Measurements from ENCODE around the gene CEP89.
"Not testable (repeated sequence)": the region's sequence is repeated elsewhere in the genome, so short reads cannot be mapped to it uniquely, and the experiment has no call there.

The CEP89 gene

DNA sequence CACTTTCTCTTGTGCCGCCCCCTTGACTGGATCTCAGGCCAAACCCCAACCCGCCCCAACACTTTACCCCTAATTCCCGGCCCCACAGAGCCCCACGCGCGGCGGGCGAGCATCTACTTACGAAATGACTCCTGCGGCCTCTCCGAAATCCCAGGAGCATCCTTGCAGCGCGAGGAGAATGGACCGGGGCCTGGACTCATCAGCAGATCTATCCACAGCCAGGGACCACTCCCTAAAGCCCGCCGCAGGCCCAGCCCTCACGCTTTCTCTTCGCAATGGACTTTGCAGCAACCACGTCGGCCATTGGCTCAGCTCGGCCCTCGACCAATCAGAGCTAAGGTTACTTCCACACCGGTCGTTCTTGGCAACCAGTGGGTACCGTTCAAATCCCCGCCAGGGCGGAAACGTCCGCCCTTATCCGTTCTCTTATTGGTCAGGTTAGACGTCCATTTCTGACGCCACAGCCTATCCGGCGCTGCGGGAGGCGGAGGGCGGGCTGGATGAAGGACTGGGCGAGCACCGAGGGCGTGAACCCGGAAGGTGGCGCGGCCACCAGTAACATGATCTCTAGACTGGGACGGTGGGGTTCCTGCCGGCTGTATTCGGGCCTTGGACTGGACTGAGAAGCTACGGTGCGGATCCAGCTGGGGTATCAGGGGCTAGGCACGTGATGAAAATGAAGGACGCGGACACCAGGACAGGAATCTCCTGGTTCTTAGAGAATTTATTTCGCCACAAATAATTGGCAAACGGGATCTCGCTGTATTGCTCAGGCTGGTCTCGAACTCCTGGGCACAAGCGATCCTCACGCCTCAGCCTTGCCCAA lies at the start of gene CEP89, which contains the start of gene FAAP24:
CEP89 (minus strand) TSS at position 244 of the 826 bp plus-strand sequence; CDS start at position 160, 84 bp downstream.
FAAP24 (plus strand) TSS at position 528 of the 826 bp plus-strand sequence. CDS start 955 bp downstream, outside the sequence.
- DNase-seq, result peak; percentile 98
- in situ Hi-C loops (cut with HindIII; ENCODE audit: low pct_ligation_motif_present, low pct_unique_long_range_greater_than_20kb, low sequenced_read_pairs), result no loop called here

DNA sequence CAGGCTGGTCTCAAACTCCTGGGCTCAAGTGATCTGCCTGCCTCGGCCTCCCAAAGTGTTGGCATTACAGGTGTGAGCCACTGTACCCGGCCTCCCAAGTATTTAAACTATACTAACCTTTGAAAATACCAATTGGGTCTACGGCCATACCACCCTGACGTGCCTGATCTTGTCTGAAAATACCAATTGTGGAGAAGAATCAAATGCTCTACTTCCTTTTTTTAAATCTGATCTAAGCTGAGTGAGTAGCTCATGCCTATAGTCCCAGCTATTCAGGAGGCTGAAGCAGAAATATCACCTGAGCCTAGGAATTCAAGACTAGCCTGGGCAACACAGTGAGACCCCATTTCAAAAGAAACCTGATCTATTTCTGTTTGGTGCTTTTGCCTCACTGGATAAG lies 39.1 kb upstream of the CEP89 start:
- DNase-seq; in situ Hi-C loops (cut with HindIII; ENCODE audit: low pct_ligation_motif_present, low pct_unique_long_range_greater_than_20kb, low sequenced_read_pairs): not testable (repeated sequence)

DNA sequence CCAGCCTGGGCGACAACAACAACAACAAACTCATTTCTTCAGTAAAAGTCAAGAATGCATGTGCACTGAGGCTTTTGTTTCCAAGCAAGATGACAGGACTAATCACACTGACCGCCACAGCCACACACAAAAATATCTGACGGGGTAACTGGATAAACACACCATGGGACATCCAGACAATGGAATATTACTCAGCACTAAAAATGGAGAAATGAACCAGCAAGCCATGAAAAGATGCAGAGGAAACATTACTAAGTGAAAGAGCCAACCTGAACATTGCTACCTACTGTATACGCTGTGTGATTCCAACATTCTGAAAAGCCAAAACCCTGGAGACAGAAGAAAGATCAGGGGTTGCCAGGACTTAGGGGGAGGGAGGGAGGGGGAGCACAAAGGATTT lies 37.0 kb upstream of the CEP89 start:
- no peak for DNase-seq
- in situ Hi-C loops (cut with HindIII; ENCODE audit: low pct_ligation_motif_present, low pct_unique_long_range_greater_than_20kb, low sequenced_read_pairs), result no loop called here

DNA sequence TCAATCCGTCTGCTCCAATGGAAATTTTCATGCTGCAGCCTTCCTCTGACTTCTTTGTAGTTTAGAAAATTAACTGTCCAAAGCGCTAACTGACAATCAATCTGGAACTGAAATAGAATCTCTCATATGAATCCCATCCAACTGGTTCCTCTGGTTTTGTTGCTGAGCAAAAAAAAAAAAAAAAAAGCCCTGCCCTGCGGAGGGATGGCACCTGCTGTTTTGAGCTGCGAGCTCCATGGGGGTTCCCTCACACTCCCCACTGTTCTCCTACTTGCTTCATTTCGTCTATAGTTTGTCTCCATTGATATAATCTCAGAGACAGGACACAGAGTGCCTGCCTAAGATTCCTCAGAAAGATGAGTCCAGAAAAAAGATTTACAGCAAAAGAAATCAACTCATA lies 33.7 kb upstream of the CEP89 start:
- no peak for DNase-seq
- in situ Hi-C loops (cut with HindIII; ENCODE audit: low pct_ligation_motif_present, low pct_unique_long_range_greater_than_20kb, low sequenced_read_pairs), result no loop called here

DNA sequence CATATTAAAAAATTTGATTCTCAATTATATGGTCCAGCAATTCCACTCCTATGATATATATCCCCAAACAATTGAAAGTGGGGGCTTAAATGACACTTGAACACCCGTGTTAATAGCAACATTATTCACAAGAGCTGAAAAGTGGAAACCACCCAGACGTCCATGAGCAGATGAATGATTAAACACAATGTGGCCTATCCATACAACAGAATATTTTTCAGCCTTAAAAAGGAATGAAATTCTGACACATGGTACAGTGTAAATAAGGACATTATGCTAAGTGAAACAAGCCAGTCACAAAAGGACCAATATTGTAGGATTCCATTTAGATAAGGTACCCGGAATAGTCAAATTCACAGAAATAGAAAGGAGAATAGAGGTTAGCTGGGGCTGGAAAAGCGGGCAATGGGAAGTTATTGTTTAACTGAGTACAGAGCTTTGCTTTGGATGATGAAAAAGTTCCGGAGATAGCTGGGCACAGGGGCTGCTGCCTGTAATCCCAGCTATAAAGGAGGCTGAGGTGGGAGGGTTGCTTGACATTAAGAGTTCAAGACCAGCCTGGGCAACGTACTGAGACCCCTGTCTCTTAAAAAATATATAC lies 31.8 kb upstream of the CEP89 start:
- in situ Hi-C loops (cut with HindIII; ENCODE audit: low pct_ligation_motif_present, low pct_unique_long_range_greater_than_20kb, low sequenced_read_pairs), result not testable (repeated sequence)
- DNase-seq, result peak; percentile 59

DNA sequence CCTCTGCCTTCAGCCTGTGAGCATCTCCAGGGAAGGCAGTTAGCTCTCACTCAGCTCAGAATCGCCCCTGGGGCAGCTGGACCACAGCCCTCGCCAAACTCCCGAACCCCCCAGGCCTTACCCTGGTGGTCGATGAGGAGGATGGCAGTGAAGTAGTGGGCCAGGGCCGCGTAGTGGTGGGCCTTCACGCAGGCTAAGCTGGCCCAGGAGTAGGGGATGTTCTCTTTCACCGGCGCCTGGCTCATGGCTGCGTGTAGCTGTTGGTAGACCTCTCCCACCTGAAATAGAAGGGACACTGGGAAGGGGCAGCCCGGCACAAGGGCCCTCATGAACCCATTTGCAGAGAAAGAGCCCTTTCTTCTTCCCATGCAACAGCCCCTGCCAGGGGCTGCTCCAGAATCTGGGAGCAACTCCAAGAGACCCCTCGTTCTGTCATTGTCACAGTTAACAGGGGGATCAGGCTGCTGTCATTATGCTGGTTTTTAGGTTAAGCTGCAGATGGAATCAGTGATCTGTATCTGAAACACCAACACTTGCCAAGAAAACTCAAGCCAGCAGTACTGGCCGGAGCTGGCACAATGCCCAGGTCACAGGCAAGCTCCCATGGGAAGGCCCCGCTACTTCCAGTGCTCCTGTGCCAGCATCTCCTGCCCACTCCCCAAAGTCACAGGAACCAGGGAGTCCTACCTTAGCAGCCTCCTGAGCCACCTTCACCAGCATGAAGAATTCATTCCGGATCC lies 30.5 kb upstream of the CEP89 start:
- peak; percentile 35 for DNase-seq
- in situ Hi-C loops (cut with HindIII; ENCODE audit: low pct_ligation_motif_present, low pct_unique_long_range_greater_than_20kb, low sequenced_read_pairs), result not testable (repeated sequence)

DNA sequence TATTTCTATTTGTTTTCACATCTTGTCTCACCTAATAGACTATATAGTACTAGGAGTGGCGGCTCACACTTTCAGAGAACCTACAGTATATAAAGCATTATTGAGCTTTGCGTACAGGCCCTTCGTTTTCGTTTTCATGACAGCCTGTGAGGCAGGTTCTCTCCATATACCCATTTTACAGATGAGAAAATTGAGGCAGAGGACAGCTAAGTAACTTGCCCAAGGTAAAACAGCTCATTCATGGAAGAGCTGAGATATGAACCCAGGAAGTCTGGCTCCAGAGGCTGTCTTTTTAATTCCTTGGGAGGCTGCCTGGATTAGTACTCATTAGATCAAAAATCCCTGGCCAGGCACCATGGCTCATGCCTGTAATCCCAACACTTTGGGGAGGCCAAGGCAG lies 29.2 kb upstream of the CEP89 start:
- no peak for DNase-seq
- in situ Hi-C loops (cut with HindIII; ENCODE audit: low pct_ligation_motif_present, low pct_unique_long_range_greater_than_20kb, low sequenced_read_pairs), result no loop called here

DNA sequence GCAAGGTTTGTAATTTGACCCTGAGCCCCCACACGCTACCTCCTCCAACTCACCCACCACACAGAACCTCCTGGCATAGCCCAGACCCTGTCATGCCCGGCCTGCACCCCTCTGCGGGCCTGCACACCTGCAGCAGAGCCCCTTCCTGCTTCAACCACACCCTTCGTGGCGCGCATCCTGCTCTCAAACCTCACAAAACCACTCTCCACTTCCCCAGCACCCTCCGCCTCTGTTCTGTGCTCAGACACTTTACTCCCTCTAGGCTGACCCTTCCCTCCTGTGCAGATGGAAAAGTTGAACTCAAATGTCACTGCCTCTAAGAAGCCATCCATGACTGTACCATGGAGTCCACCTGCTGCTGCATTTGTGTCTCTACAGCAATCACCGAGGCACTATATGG lies 28.8 kb upstream of the CEP89 start:
- in situ Hi-C loops (cut with HindIII; ENCODE audit: low pct_ligation_motif_present, low pct_unique_long_range_greater_than_20kb, low sequenced_read_pairs), result no loop called here
- DNase-seq, result no peak

DNA sequence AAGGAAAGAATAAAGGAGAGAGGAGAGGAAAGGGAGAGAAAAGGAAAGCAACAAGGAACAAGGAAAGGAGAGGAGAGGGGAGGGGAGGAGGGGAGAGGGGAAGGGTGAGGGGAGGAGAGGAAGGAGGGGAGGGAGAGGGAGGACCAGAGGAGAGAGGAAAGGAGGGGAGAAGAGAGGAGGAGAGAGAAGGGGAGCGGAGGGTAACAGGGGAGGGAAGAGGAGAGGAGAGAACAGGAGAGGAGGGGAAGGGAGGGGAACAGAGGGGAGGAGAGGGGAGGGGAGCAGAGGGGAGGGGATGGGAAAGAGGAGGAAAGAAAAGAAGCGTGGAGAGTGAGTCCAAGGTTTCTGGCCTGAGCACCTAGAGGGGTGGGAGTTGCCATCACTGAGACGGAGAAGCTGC lies 27.0 kb upstream of the CEP89 start:
- no peak for DNase-seq
- in situ Hi-C loops (cut with HindIII; ENCODE audit: low pct_ligation_motif_present, low pct_unique_long_range_greater_than_20kb, low sequenced_read_pairs), result no loop called here

DNA sequence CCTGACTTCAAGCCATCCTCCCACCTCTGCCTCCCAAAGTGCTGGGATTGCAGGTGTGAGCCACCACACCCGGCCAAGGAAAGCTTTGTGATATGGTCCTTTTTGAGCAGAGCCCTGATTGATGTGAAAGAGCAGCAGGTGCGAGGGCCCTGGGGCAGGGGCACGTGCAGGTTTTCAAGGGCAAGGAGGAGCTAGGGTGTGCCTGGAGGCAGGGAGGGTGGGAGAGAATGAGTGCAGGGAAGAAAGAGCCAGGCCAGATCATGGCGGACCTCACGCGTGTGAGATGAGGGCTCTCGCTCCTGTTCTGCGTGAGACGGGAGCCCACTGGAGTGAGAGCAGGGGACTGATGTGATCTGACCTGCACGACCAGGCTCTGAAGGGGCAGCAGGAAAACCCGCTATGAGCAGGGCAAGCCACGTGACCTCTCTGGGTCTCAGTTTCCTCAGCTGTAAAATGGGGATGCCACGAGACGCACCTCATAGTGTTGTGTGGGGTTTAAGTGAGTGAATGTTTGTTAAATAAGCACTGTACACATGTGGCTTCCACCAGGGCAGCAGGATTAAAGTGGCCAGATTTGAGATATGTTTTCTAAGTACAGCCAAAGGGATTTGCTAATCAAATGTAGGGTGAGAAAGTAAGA lies 26.1 kb upstream of the CEP89 start:
- in situ Hi-C loops (cut with HindIII; ENCODE audit: low pct_ligation_motif_present, low pct_unique_long_range_greater_than_20kb, low sequenced_read_pairs), result no loop called here
- no peak for DNase-seq

DNA sequence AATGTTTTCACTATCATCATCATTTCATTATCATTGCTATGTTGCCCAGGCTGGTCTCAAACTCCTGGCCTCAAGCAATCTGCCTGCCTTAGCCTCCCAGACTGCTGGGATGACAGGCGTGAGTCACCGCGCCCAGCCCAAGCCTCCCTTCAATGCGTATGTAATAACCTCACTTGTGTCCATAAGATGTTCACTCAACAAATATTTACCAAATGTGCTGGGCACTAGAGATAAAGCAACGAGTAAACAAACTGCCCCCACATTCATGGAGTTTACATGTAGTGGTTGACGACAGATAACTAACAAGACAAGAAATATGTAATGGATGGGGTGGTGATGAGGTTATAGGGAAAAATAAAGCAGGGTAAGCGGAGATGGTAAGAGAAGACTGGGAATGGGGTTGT lies 25.3 kb upstream of the CEP89 start:
- DNase-seq; in situ Hi-C loops (cut with HindIII; ENCODE audit: low pct_ligation_motif_present, low pct_unique_long_range_greater_than_20kb, low sequenced_read_pairs): not testable (repeated sequence)

DNA sequence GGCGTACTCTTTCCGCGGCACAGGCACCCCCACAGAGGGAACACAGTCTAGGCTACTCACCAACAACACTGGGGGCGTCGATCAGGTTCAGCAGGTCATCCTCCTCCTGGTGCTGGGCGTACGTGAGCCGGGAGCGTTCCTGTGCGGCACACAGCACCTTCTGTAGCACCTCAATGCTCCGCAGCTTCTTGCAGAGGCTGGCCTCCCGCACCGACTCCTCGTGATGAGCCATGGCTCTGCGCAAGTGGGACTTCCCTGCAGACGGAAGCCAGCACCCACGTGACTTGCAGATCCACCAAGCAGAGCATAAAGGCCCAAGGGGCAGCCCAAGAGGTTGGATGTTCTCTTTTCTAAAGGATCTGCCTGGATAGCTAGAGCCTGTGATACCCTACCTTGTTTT lies 24.2 kb upstream of the CEP89 start:
- in situ Hi-C loops (cut with HindIII; ENCODE audit: low pct_ligation_motif_present, low pct_unique_long_range_greater_than_20kb, low sequenced_read_pairs); DNase-seq: not testable (repeated sequence)

DNA sequence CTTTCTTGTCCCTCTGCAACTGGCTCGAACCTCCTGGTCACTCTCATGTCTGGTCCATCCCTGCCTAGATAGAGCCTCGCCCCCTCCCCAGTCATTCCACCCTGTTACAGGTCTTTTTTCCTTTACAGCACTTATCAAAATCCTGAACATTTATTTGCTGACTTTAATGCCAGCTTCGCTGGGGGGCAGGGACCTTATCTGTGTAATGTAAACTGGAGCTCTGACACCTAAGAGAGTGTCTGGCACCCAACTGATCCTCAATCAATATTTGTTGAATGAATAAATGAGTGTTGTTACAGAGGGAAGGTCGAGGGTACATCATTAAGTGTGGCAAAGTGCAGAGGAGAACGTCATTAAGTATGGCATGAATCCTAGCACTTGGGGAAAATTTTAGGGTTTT lies 17.0 kb upstream of the CEP89 start:
- in situ Hi-C loops (cut with HindIII; ENCODE audit: low pct_ligation_motif_present, low pct_unique_long_range_greater_than_20kb, low sequenced_read_pairs), result no loop called here
- DNase-seq, result no peak

DNA sequence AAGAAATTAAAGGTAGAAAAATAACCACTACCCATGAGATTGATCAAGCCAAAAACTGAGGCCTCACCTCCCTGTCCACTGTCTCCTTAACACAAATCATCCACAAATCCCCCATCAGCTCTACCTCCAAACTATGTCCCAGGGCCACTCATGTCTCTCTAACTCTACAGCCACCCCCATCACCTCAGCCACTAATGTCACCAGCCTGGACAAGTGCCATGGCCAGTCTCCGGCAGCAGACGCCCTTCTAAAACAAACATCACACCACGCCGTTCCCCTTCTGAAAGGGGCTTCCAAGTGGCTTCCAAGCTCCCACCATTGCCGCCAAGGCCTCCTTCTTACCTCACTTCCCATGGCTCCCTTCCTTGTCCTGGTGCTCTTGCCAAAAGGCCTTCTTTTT lies 16.5 kb upstream of the CEP89 start:
- DNase-seq; in situ Hi-C loops (cut with HindIII; ENCODE audit: low pct_ligation_motif_present, low pct_unique_long_range_greater_than_20kb, low sequenced_read_pairs): not testable (repeated sequence)

DNA sequence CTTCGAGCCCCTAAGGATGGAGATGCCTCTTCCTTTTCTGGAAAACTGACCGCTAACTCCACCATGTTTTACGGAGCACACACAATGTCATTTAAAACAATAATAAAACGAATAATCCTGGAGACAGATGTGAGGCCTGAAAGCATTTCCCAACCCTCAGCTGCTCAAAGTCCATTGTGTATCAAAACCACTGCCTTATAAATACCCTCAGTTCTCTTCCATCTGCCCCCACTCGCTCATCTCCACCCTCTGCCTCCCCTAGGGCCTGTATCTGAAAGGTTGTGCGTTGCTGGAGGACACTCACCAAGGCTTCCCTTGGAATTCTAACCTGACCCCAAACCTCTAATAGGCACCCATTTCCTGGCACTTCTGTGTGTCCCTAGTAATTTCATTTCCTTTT lies 10.7 kb upstream of the CEP89 start:
- DNase-seq; in situ Hi-C loops (cut with HindIII; ENCODE audit: low pct_ligation_motif_present, low pct_unique_long_range_greater_than_20kb, low sequenced_read_pairs): not testable (repeated sequence)

DNA sequence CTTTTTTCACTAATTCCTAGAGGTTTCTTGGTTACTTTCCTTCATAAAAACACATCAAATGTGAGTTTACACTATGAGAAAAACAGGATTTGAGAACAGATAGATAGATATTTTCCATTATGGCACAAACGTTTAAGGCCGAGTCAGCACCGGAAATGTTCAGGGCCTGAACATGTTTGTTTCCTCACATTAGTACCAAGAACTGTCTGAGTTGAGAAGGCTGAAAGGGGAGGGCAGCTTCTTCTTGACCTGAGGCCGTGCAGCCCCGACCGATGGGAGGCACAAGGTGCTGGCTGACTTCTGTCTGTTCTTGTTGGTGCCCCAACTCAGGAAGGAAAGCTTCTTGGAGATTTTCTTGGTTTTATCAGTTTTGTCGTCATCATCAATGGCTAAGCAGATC lies 8.0 kb upstream of the CEP89 start:
- in situ Hi-C loops (cut with HindIII; ENCODE audit: low pct_ligation_motif_present, low pct_unique_long_range_greater_than_20kb, low sequenced_read_pairs); DNase-seq: not testable (repeated sequence)

DNA sequence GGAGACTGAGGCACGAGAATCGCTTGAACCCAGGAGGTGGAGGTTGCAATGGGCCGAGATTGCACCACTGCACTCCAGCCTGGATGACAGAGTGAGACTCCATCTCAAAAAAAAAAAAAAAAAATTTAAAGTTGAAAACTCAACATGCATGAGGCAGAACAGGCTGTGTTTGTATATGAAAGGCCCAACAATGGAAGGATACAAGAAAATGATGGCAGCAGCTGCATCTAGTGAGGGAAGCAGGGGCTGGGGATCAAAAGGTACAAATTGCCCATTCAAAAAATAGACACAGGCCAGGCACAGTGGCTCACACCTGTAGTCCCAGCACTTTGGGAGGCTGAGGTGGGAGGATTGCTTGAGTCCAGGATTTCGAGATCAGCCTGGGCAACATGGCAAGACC lies 6.1 kb upstream of the CEP89 start:
- in situ Hi-C loops (cut with HindIII; ENCODE audit: low pct_ligation_motif_present, low pct_unique_long_range_greater_than_20kb, low sequenced_read_pairs); DNase-seq: not testable (repeated sequence)

DNA sequence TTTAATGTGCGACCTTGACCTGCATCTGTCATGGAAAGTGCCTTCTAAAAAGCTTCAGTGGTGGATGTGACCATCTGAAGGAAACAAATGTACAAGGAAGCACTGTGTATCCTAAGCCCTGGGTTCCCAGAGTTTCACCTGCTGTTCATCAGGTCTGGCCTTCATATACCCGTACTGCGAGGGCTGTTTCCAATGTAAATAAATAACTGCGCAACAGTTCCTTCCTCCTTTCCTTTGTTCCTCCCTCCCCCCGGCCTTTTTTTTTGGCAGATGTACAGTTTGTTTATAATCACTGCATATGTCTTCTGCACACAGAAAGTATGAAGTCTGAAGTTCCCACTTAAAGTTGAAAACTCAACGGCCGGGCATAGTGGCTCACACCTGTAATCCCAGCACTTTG lies 5.5 kb upstream of the CEP89 start:
- no peak for DNase-seq
- in situ Hi-C loops (cut with HindIII; ENCODE audit: low pct_ligation_motif_present, low pct_unique_long_range_greater_than_20kb, low sequenced_read_pairs), result no loop called here

Measured in ACHN (cell line).